Panc1 (cell line): ENCODE measurements around the gene GRIN3B. TPM values are rescaled to one million over a fixed set of nuclear protein-coding genes. Genes with fewer than 3 reads are reported as not detected.
A peak's percentile ranks its signal among the peaks of the same experiment; 100 is the strongest.

Experiments used
- ATAC-seq: fragments of 200-7000 bp; cut with Tn5 transposase; 2 replicates; pipeline ENCODE4 v1.9.1; 2020; ENCODE audit warnings: mild to moderate bottlenecking, moderate library complexity
- BruUV-seq: library from RNA; stranded (reverse); fragments of 400-500 nt; replicated peaks from 2 replicates; lab custom pipeline; 2021; lab: Mats Ljungman, UMichigan
- CTCF ChIA-PET: fragments of 300-600 bp; sonication (Branson Sonifier 250); formaldehyde crosslinking; loops from one replicate; lab custom pipeline; 2022; ENCODE audit warnings: antibody characterized with exemption; lab: Charles Lee
- POLR2A ChIA-PET: fragments of 300-600 bp; sonication (Branson Sonifier 250); formaldehyde crosslinking; loops from one replicate; lab custom pipeline; 2022; ENCODE audit warnings: antibody characterized with exemption; lab: Charles Lee
- DNase-seq: peaks from one replicate; pipeline ENCODE4 v3.0.0-alpha.2; 2010; ENCODE audit warnings: low read depth, low spot score
- H3K27ac ChIP-seq: 2 replicates; pipeline ENCODE4 v1.5.1; 2011; ENCODE audit warnings: mild to moderate bottlenecking, low read length, inconsistent platforms
- H3K27me3 ChIP-seq: fragments of 200-500 bp; sonication (Bioruptor generic); 2 replicates; pipeline ENCODE4 v1.6.0; 2014; ENCODE audit warnings: low read length, inconsistent platforms; ENCODE audit not compliant: control insufficient read depth, insufficient read depth
- H3K36me3 ChIP-seq: fragments of 200-500 bp; sonication (Bioruptor generic); 2 replicates; pipeline ENCODE4 v1.5.1; 2014; ENCODE audit warnings: inconsistent platforms, mild to moderate bottlenecking, low read length, moderate library complexity; ENCODE audit not compliant: control insufficient read depth, insufficient read depth
- H3K4me1 ChIP-seq: 2 replicates; pipeline ENCODE4 v1.5.1; 2011; ENCODE audit warnings: inconsistent platforms, mild to moderate bottlenecking, low read length, moderate library complexity; ENCODE audit not compliant: control insufficient read depth, insufficient read depth
- H3K4me3 ChIP-seq, 2 experiments: 2 replicates each; pipeline ENCODE4 v1.5.1; 2011 to 2012; ENCODE audit warnings: low read depth in 2 of 2, low read length in 2 of 2, mild to moderate bottlenecking in 2 of 2, inconsistent platforms in 1 of 2, moderate library complexity in 1 of 2
- H3K9me3 ChIP-seq: fragments of 200-500 bp; sonication (Bioruptor generic); 2 replicates; pipeline ENCODE4 v1.5.1; 2014; ENCODE audit warnings: low read depth, mild to moderate bottlenecking, inconsistent platforms, low read length, moderate library complexity; ENCODE audit not compliant: control insufficient read depth, insufficient read depth
- POLR2AphosphoS5 ChIP-seq: IDR thresholded peaks from 2 replicates; pipeline ENCODE4 v1.6.1; 2012; ENCODE audit warnings: mild to moderate bottlenecking, low read depth, low read length, moderate library complexity
- SIN3A ChIP-seq: IDR thresholded peaks from 2 replicates; pipeline ENCODE4 v1.6.1; 2012; ENCODE audit warnings: low read depth, mild to moderate bottlenecking, low read length, moderate library complexity, borderline replicate concordance; ENCODE audit not compliant: insufficient read depth
- TCF7L2 ChIP-seq: IDR thresholded peaks from 2 replicates; pipeline ENCODE4 v1.6.1; 2011; ENCODE audit warnings: mild to moderate bottlenecking, low read depth, low read length, inconsistent platforms
- in situ Hi-C: cut with HindIII; loops from 2 replicates; pipeline ENCODE4 v1.10.0; 2016; ENCODE audit warnings: low sequenced_read_pairs, low pct_unique_long_range_greater_than_20kb
- intact Hi-C: fragments of 100-400 bp; cut with micrococcal nuclease; formaldehyde crosslinking; loops from one replicate; pipeline ENCODE4 v1.10.0; 2022; ENCODE audit not compliant: unreplicated experiment
- total RNA-seq: library from RNA; stranded (reverse); gene quantifications from one replicate; pipeline ENCODE4 v1.2.1, GENCODE V29; 2021; ENCODE audit not compliant: unreplicated experiment
- TF ChIP-seq, protein P1 (sequence below): fragments of 450-650 bp; IDR thresholded peaks from 2 replicates; pipeline ENCODE4 v1.5.1; 2017; ENCODE audit warnings: mild to moderate bottlenecking
- TF ChIP-seq, protein P2 (sequence below), 2 experiments: IDR thresholded peaks; 2 replicates each; pipeline ENCODE4 v1.6.1; 2011 to 2012; ENCODE audit warnings: low read depth in 2 of 2, control low read depth in 1 of 2, low read length in 1 of 2, mild to moderate bottlenecking in 1 of 2, moderate library complexity in 1 of 2; ENCODE audit not compliant: insufficient read depth in 1 of 2

GRIN3B gene
- total RNA-seq, 1 experiment from 2014 or later = 4.6 TPM

DNA sequence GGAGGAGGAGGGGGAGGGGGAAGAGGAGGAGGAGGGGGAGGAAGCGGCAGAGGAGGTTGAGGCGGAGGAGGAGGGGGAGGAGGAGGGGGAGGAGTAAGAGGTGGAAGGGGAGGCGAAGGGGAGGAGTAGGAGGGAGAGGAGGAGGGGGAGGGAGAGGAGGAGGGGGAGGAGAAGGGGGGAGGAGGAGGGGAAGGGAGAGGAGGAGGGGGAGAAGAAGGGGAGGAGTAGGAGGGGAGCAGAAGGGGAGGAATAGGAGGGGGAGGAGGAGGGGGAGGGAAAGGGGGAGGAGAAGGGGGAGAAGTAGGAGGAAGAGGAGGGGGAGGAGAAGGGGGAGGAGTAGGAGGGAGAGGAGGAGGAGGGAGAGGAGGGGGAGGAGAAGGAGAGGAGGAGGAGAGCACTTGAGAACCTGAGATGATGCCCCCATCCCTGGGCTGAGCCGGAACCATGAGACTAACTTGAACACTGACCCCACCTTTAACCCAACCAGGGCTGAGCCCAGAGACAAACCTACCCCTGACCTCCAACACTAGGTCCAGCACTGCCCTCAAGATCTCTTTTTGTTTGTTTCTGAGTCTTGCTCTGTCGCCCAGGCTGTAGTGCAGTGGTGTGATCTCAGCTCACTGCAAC lies 52.2 kb downstream of the GRIN3B start:
- intact Hi-C loops (no loop called here), in situ Hi-C loops (no loop called here)
- no peaks in the 10 kb centered on the region for H3K4me1 ChIP-seq
- no peak overlapping the region for H3K27ac ChIP-seq
- no peak overlapping the region for H3K4me3 ChIP-seq
- CTCF ChIA-PET = no interaction called here
- no peaks in the 10 kb centered on the region for H3K9me3 ChIP-seq
- POLR2A ChIA-PET = no interaction called here
- no TSS peak for BruUV-seq
- no peaks in the 10 kb centered on the region for H3K27me3 ChIP-seq
- no peaks in the 10 kb centered on the region for H3K36me3 ChIP-seq
- TF ChIP-seq TCF7L2 (no peak), SIN3A (no peak), POLR2AphosphoS5 (no peak)
- TF ChIP-seq, protein P1, sequence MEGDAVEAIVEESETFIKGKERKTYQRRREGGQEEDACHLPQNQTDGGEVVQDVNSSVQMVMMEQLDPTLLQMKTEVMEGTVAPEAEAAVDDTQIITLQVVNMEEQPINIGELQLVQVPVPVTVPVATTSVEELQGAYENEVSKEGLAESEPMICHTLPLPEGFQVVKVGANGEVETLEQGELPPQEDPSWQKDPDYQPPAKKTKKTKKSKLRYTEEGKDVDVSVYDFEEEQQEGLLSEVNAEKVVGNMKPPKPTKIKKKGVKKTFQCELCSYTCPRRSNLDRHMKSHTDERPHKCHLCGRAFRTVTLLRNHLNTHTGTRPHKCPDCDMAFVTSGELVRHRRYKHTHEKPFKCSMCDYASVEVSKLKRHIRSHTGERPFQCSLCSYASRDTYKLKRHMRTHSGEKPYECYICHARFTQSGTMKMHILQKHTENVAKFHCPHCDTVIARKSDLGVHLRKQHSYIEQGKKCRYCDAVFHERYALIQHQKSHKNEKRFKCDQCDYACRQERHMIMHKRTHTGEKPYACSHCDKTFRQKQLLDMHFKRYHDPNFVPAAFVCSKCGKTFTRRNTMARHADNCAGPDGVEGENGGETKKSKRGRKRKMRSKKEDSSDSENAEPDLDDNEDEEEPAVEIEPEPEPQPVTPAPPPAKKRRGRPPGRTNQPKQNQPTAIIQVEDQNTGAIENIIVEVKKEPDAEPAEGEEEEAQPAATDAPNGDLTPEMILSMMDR = no peak
- TF ChIP-seq, protein P2, sequence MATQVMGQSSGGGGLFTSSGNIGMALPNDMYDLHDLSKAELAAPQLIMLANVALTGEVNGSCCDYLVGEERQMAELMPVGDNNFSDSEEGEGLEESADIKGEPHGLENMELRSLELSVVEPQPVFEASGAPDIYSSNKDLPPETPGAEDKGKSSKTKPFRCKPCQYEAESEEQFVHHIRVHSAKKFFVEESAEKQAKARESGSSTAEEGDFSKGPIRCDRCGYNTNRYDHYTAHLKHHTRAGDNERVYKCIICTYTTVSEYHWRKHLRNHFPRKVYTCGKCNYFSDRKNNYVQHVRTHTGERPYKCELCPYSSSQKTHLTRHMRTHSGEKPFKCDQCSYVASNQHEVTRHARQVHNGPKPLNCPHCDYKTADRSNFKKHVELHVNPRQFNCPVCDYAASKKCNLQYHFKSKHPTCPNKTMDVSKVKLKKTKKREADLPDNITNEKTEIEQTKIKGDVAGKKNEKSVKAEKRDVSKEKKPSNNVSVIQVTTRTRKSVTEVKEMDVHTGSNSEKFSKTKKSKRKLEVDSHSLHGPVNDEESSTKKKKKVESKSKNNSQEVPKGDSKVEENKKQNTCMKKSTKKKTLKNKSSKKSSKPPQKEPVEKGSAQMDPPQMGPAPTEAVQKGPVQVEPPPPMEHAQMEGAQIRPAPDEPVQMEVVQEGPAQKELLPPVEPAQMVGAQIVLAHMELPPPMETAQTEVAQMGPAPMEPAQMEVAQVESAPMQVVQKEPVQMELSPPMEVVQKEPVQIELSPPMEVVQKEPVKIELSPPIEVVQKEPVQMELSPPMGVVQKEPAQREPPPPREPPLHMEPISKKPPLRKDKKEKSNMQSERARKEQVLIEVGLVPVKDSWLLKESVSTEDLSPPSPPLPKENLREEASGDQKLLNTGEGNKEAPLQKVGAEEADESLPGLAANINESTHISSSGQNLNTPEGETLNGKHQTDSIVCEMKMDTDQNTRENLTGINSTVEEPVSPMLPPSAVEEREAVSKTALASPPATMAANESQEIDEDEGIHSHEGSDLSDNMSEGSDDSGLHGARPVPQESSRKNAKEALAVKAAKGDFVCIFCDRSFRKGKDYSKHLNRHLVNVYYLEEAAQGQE (IDR thresholded peaks at IDR 0.05; ENCODE audit: insufficient read depth in 1 of 2, low read depth in 2 of 2, low read length in 1 of 2) = no peak
- DNase-seq (no peak), ATAC-seq (0 out of 2 replicates have a peak, but pooled peaks have one; percentile 39)

DNA sequence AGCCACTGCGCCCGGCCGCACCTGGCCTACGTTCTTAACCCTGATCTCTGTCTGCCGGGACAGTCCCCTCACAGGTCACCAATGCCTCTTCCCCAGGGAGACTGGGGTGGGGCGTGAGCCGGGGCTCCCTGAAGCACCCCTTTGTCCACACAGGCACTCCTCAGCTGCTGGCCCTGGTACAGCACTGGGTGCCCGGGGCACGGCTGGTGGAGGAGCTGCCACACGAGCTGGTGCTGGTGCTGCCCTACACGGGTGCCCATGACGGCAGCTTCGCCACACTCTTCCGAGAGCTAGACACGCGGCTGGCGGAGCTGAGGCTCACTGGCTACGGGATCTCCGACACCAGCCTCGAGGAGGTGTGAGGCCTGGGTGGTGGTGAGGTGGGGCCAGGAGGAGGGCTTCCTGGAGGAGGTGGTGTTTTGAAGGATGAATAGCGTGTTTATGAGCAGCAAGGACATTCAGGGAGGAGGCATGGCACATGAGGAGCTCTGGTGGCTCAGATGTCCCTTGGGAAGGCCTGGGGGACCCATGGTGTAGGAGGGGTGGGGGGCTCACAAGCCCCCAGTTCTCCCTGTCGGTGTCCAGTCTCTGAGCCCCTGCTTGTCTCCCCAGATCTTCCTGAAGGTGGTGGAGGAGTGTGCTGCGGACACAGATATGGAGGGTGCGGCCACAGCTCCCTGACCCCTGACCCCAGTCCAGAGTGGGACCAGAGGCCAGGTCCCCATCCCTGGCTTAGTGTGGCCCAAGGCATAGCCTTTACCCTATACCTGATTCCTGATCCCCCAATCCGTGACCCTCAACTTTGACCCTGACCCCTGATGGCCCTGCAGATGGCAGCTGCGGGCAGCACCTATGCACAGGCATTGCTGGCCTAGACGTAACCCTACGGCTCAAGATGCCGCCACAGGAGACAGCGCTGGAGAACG lies 53.2 kb downstream of the GRIN3B start:
- no TSS peak for BruUV-seq
- Histone ChIP-seq H3K36me3 (no peaks in the 10 kb centered on the region), H3K27me3 (no peaks in the 10 kb centered on the region), H3K27ac (no peak overlapping the region), H3K4me3 (no peak overlapping the region), H3K4me1 (no peaks in the 10 kb centered on the region), H3K9me3 (no peaks in the 10 kb centered on the region)
- TF ChIP-seq, protein P2 (IDR thresholded peaks at IDR 0.05; ENCODE audit: insufficient read depth in 1 of 2, low read depth in 2 of 2, low read length in 1 of 2) = no peak
- no peak for TF ChIP-seq SIN3A
- TF ChIP-seq, protein P1 = no peak
- no peak for TF ChIP-seq TCF7L2
- TF ChIP-seq POLR2AphosphoS5 = no peak
- intact Hi-C loops = no loop called here
- peak; percentile 29; the same call in 1 of the 2 replicates for ATAC-seq
- in situ Hi-C loops = no loop called here
- no peak for DNase-seq
- ChIA-PET CTCF (interaction anchor here (0.6 kb wide), 1 partner anchor 22 kb away, joined by 8 read pairs; no protein-coding TSS in a partner anchor), POLR2A (interaction anchor here (0.5 kb wide), 1 partner anchor 10 kb away, joined by 6 read pairs; no protein-coding TSS in a partner anchor)
